Astrocyte of the hippocampus (primary cell): Measurements from ENCODE around the gene SMCHD1.
"Not testable (repeated sequence)": the region's sequence is repeated elsewhere in the genome, so short reads cannot be mapped to it uniquely, and the experiment has no call there.

Source experiments
- DNase-seq: peaks from one replicate; pipeline ENCODE4 v3.0.0; 2011; ENCODE audit warnings: low read depth, low spot score

The SMCHD1 gene

DNA sequence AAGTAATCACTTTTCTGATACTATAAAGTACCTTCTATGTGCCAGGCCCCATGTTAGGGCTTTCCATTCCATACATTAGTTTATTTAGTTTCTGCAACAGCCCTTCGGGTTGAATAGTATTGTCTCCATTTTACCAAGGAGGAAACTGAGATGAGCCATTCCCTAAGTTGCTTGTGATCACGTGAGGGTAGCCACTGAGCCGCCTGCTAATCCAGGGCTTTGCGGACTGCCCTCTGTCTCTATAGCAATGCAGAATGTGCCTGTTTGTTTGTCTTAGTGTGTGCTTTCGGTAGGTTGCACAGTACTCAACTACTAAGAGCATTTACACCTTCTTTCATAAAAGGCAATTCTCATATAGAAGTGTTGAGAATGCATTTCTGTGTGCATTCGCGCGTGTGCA is 196.2 kb downstream of the SMCHD1 start:
- DNase-seq, result no peak

DNA sequence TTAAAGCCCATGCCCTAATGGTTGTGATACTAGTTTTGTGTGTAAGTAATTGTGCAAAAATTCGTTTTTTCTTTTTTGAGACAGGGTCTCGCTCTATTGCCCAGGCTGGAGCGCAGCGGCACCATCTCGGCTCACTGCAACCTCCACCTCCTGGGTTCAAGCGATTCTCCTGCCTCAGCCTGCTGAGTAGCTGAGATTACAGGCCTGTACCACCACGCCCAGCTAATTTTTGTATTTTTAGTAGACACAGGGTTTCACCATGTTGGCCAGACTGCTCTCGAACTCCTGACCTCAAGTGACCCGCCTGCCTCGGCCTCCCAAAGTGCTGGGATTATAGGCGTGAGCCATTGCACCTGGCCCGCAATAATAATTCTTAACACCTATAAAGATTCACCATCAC is 196.9 kb downstream of the SMCHD1 start:
- DNase-seq, result not testable (repeated sequence)

DNA sequence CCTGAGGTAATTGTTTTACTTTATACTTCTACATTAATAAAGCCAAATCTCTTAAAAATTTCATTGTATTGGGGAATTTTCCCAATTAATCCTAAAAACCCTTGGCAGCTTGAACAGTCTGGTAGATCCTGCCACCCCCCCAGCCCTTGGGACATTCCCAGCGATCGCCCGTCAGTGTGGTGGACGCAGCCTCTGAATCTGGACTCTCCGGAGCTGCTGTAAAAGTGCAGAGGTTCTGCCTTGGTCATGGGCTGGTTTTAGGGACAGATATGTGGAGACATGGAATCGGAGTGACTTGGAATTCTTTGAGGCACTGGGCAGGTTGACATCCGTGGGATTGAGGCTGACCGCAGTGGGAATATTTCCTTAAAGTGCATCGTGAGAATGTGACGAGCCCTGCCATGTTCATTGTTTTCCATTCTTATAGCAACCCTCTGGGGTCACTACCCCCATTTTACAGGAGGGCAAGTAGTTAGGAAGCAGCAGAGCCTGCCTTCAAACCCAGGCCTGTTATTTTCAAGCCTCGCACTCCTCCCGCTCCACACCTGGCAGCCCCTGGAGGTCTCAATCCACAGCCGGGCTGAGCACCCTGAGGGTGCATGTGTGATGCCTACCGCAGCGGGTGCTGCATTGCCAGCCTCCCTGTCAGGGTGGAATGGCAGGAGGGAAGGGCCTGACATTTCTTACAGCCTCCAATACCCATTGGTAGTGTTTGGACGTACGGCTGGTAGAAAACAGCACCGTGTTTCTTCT is 197.8 kb downstream of the SMCHD1 start:
- no peak for DNase-seq

DNA sequence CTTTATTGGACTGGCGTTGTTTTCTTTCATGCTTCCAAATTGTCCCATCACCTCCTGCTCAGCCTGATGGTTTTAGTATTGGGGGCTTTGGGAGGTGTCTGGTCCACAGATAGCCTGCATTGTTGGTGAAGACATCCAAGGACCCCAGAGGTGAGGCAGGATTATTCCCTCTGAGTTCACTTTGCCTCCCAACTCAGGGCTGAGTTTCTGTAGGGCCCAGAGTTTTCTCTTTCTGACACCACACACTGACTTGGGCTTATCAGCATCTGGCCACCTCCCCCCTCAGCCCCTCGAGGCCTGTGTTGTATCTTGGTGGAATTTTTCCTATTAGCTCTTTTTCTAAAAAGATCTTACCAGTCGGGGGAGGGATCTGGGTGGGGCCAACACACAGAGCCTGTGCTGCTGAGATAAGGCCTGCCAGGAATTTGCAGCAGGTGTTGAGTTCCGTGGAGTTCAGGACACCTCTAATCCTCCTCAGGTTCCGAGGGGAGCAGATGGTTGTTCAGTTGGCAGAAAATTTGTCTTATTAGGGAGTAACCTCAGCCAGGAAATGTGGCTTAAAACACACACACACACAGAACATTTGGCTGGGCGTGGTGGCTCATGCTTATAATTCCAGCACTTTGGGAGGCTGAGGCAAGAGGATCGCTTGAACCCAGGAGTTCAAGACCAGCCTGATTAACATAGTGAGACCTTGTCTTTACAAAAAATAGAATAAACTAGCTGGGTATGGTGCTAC is 198.6 kb downstream of the SMCHD1 start:
- DNase-seq, result no peak
